ENCODE results near the gene STX8.
"Not testable (repeated sequence)": the region's sequence is repeated elsewhere in the genome, so short reads cannot be mapped to it uniquely, and the experiment has no call there.

The STX8 gene

GRCh38 chr17:9451934-9452333, 123.7 kb downstream of the STX8 start:
- POLR2A ChIA-PET: no interaction called here

GRCh38 chr17:9447298-9447697, 128.3 kb downstream of the STX8 start:
- CTCF ChIA-PET; DNase-seq (ENCODE audit: extremely low spot score); POLR2A ChIA-PET: not testable (repeated sequence)

More at GRCh38 chr17:9451934-9452333, 123.7 kb downstream of the STX8 start:
- CTCF ChIA-PET: no interaction called here
- DNase-seq (ENCODE audit: extremely low spot score): no peak
- TF ChIP-seq ZNF384 (IDR thresholded peaks at IDR 0.05) (no peak), CTBP1 (IDR thresholded peaks at IDR 0.05; ENCODE audit: borderline replicate concordance) (no peak), PKNOX1 (IDR thresholded peaks at IDR 0.05) (no peak), ELF4 (IDR thresholded peaks at IDR 0.05) (no peak), TARDBP (IDR thresholded peaks at IDR 0.05) (no peak), BHLHE40 (IDR thresholded peaks at IDR 0.05; ENCODE audit: borderline replicate concordance) (no peak), ARNT (IDR thresholded peaks at IDR 0.05) (no peak), FOXA1 (IDR thresholded peaks at IDR 0.05) (no peak), L3MBTL2 (conservative IDR thresholded peaks at IDR 0.05) (no peak), LEF1 (IDR thresholded peaks at IDR 0.05; ENCODE audit: borderline replicate concordance) (no peak), SUZ12 (IDR thresholded peaks at IDR 0.05) (no peak), NFRKB (IDR thresholded peaks at IDR 0.05) (no peak), FOXM1 (IDR thresholded peaks at IDR 0.05; ENCODE audit: borderline replicate concordance) (no peak), HDGF (IDR thresholded peaks at IDR 0.05; ENCODE audit: borderline replicate concordance) (no peak), SP1 (IDR thresholded peaks at IDR 0.05) (no peak), FOXK2 (IDR thresholded peaks at IDR 0.05) (no peak)

- CTCF ChIA-PET: no interaction called here
- TF ChIP-seq TARDBP (IDR thresholded peaks at IDR 0.05): no peak
- no peak for TF ChIP-seq NFRKB (IDR thresholded peaks at IDR 0.05)
- TF ChIP-seq L3MBTL2 (conservative IDR thresholded peaks at IDR 0.05): no peak
- TF ChIP-seq ZNF384 (IDR thresholded peaks at IDR 0.05): no peak
- TF ChIP-seq FOXK2 (IDR thresholded peaks at IDR 0.05): no peak
- TF ChIP-seq ARNT (IDR thresholded peaks at IDR 0.05): no peak
- no peak for TF ChIP-seq BHLHE40 (IDR thresholded peaks at IDR 0.05; ENCODE audit: borderline replicate concordance)
- TF ChIP-seq CTBP1 (IDR thresholded peaks at IDR 0.05; ENCODE audit: borderline replicate concordance): no peak
- no peak for TF ChIP-seq PKNOX1 (IDR thresholded peaks at IDR 0.05)
- no peak for TF ChIP-seq SUZ12 (IDR thresholded peaks at IDR 0.05)
- TF ChIP-seq HDGF (IDR thresholded peaks at IDR 0.05; ENCODE audit: borderline replicate concordance): no peak
- TF ChIP-seq FOXM1 (IDR thresholded peaks at IDR 0.05; ENCODE audit: borderline replicate concordance): no peak
- no peak for TF ChIP-seq LEF1 (IDR thresholded peaks at IDR 0.05; ENCODE audit: borderline replicate concordance)
- TF ChIP-seq ELF4 (IDR thresholded peaks at IDR 0.05): no peak
- no peak for TF ChIP-seq FOXA1 (IDR thresholded peaks at IDR 0.05)
- TF ChIP-seq SP1 (IDR thresholded peaks at IDR 0.05): no peak
- POLR2A ChIA-PET: no interaction called here
- DNase-seq (ENCODE audit: extremely low spot score): no peak
Observed at GRCh38 chr17:9446528-9446927, 129.1 kb downstream of the STX8 start.

GRCh38 chr17:9445424-9445823, 130.2 kb downstream of the STX8 start:
- TF ChIP-seq SP1 (IDR thresholded peaks at IDR 0.05) (no peak), ZNF384 (IDR thresholded peaks at IDR 0.05) (no peak), ARNT (IDR thresholded peaks at IDR 0.05) (no peak), PKNOX1 (IDR thresholded peaks at IDR 0.05) (no peak), TARDBP (IDR thresholded peaks at IDR 0.05) (no peak), ELF4 (IDR thresholded peaks at IDR 0.05) (no peak), BHLHE40 (IDR thresholded peaks at IDR 0.05; ENCODE audit: borderline replicate concordance) (no peak), FOXK2 (IDR thresholded peaks at IDR 0.05) (no peak), LEF1 (IDR thresholded peaks at IDR 0.05; ENCODE audit: borderline replicate concordance) (no peak), SUZ12 (IDR thresholded peaks at IDR 0.05) (no peak), NFRKB (IDR thresholded peaks at IDR 0.05) (no peak), HDGF (IDR thresholded peaks at IDR 0.05; ENCODE audit: borderline replicate concordance) (no peak), CTBP1 (IDR thresholded peaks at IDR 0.05; ENCODE audit: borderline replicate concordance) (no peak)
- ChIA-PET CTCF (no interaction called here), POLR2A (interaction anchor here (0.7 kb wide), 1 partner anchor 763 kb away, joined by 3 read pairs; no protein-coding TSS in a partner anchor)

GRCh38 chr17:9444687-9445086, 130.9 kb downstream of the STX8 start:
- ChIA-PET POLR2A (interaction anchor here (0.7 kb wide), 1 partner anchor 763 kb away, joined by 3 read pairs; no protein-coding TSS in a partner anchor), CTCF (no interaction called here)
- DNase-seq (ENCODE audit: extremely low spot score): no peak
- no peak for TF ChIP-seq LEF1 (IDR thresholded peaks at IDR 0.05; ENCODE audit: borderline replicate concordance)
- no peak for TF ChIP-seq NFRKB (IDR thresholded peaks at IDR 0.05)
- TF ChIP-seq FOXA1 (IDR thresholded peaks at IDR 0.05): no peak
- TF ChIP-seq PKNOX1 (IDR thresholded peaks at IDR 0.05): peak; percentile 42
- no peak for TF ChIP-seq HDGF (IDR thresholded peaks at IDR 0.05; ENCODE audit: borderline replicate concordance)
- no peak for TF ChIP-seq TARDBP (IDR thresholded peaks at IDR 0.05)
- TF ChIP-seq CTBP1 (IDR thresholded peaks at IDR 0.05; ENCODE audit: borderline replicate concordance): no peak

More at GRCh38 chr17:9445424-9445823, 130.2 kb downstream of the STX8 start:
- no peak for DNase-seq (ENCODE audit: extremely low spot score)

GRCh38 chr17:9443811-9444210, 131.8 kb downstream of the STX8 start:
- DNase-seq (ENCODE audit: extremely low spot score): no peak
- CTCF ChIA-PET: no interaction called here
- TF ChIP-seq TARDBP (IDR thresholded peaks at IDR 0.05) (no peak), NFRKB (IDR thresholded peaks at IDR 0.05) (no peak), FOXM1 (IDR thresholded peaks at IDR 0.05; ENCODE audit: borderline replicate concordance) (no peak), SP1 (IDR thresholded peaks at IDR 0.05) (no peak), PKNOX1 (IDR thresholded peaks at IDR 0.05) (no peak), SUZ12 (IDR thresholded peaks at IDR 0.05) (no peak), LEF1 (IDR thresholded peaks at IDR 0.05; ENCODE audit: borderline replicate concordance) (no peak), ARNT (IDR thresholded peaks at IDR 0.05) (no peak)
- POLR2A ChIA-PET: no interaction called here
